HepG2 (cell line): Measurements from ENCODE around the gene PGM5. TPM values are rescaled to one million over a fixed set of nuclear protein-coding genes. Genes with fewer than 3 reads are reported as not detected.

Experiments
- ATAC-seq: fragments of 200-7000 bp; cut with Tn5 transposase; 3 replicates; pipeline ENCODE4 v1.9.1; 2020; ENCODE audit warnings: mild to moderate bottlenecking, moderate library complexity
- BruUV-seq: library from RNA; stranded (reverse); fragments of 400-500 nt; replicated peaks from 2 replicates; lab custom pipeline; 2021; lab: Mats Ljungman, UMichigan
- CTCF ChIA-PET: fragments of 300-600 bp; formaldehyde crosslinking; extraction: SDS; loops from one replicate; lab custom pipeline; 2021; ENCODE audit warnings: low total read pairs, inconsistent platforms, low intra/inter-chr PET ratio; lab: Yijun Ruan, JAX
- POLR2A ChIA-PET: fragments of 350-600 bp; sonication (Branson Sonifier 250); formaldehyde crosslinking; loops from one replicate; lab custom pipeline; 2020; ENCODE audit warnings: antibody characterized with exemption, inconsistent platforms; lab: Yijun Ruan, JAX
- DNase-seq: peaks from one replicate; pipeline ENCODE4 v3.0.0-alpha.2; 2015; ENCODE audit warnings: low spot score
- FAIRE-seq: peaks from 3 replicates; lab custom pipeline; 2011; peaks lifted over from hg19 to GRCh38; lab: Jason Lieb, UNC
- H2AFZ ChIP-seq: one replicate; pipeline ENCODE4 v1.6.1; 2011; ENCODE audit warnings: low read length, inconsistent platforms
- H3K27ac ChIP-seq: fragments of 300-600 bp; 3 replicates; pipeline ENCODE4 v1.8.0; 2011; ENCODE audit warnings: mixed run types, mild to moderate bottlenecking, mixed read lengths, low read length, inconsistent platforms; ENCODE audit not compliant: insufficient read depth; ENCODE audit errors: extremely low read length
- H3K27me3 ChIP-seq, 2 experiments: fragments of 200-600 bp in 1 of 2; 2 replicates in 1 of 2; 3 replicates in 1 of 2; pipeline versions ENCODE4 v1.6.0 to v1.8.0; 2011; ENCODE audit warnings: low read length in 2 of 2, mild to moderate bottlenecking in 2 of 2, moderate library complexity in 2 of 2, inconsistent platforms in 1 of 2; ENCODE audit not compliant: insufficient read depth in 2 of 2, control insufficient read depth in 1 of 2
- H3K36me3 ChIP-seq, 2 experiments: fragments of 200-600 bp in 1 of 2; replicated peaks in 1 of 2; 2 replicates in 1 of 2; 3 replicates in 1 of 2; pipeline versions ENCODE4 v1.5.1 to v1.8.0; 2011; ENCODE audit warnings: low read length in 2 of 2, inconsistent platforms in 1 of 2; ENCODE audit not compliant: insufficient read depth in 2 of 2, control insufficient read depth in 1 of 2
- H3K4me1 ChIP-seq: 2 replicates; pipeline ENCODE4 v1.5.1; 2012; ENCODE audit warnings: low read length, inconsistent platforms; ENCODE audit not compliant: insufficient read depth
- H3K4me2 ChIP-seq: 2 replicates; pipeline ENCODE4 v1.6.0; 2011; ENCODE audit warnings: low read depth, low read length, inconsistent platforms
- H3K4me3 ChIP-seq, 3 experiments: fragments of 200-600 bp in 1 of 3; sonication (generic), shearing (Covaris generic) in 1 of 3; replicated peaks in 1 of 3; 2 replicates each; pipeline ENCODE4 v1.5.1; 2011 to 2016; ENCODE audit warnings: low read length in 3 of 3, inconsistent platforms in 2 of 3, low read depth in 2 of 3, mild to moderate bottlenecking in 2 of 3, control low read depth in 1 of 3, mixed read lengths in 1 of 3; ENCODE audit not compliant: insufficient read depth in 1 of 3
- H3K79me2 ChIP-seq: one replicate; pipeline ENCODE4 v1.6.1; 2011; ENCODE audit warnings: low read length, inconsistent platforms; ENCODE audit not compliant: insufficient read depth
- H3K9ac ChIP-seq: 2 replicates; pipeline ENCODE4 v1.6.0; 2011; ENCODE audit warnings: mild to moderate bottlenecking, low read depth, low read length, inconsistent platforms; ENCODE audit not compliant: insufficient read depth
- H3K9me3 ChIP-seq: 2 replicates; pipeline ENCODE4 v1.5.1; 2012; ENCODE audit warnings: mild to moderate bottlenecking, low read length
- H4K20me1 ChIP-seq: 2 replicates; pipeline ENCODE4 v1.6.0; 2011; ENCODE audit warnings: inconsistent platforms, mild to moderate bottlenecking, low read length, moderate library complexity; ENCODE audit not compliant: insufficient read depth
- CC2D1A ChIP-seq: sonication (generic); formaldehyde crosslinking; IDR thresholded peaks from 2 replicates; pipeline ENCODE4 v1.8.1; 2023; ENCODE audit warnings: mild to moderate bottlenecking, missing genetic modification reagents
- HOXA3 ChIP-seq: sonication (generic); formaldehyde crosslinking; IDR thresholded peaks from 2 replicates; pipeline ENCODE4 v1.5.0; 2020; ENCODE audit warnings: missing genetic modification reagents
- NCOR1 ChIP-seq: fragments of 200-600 bp; sonication (generic); IDR thresholded peaks from 2 replicates; pipeline ENCODE4 v1.7.0; 2017; ENCODE audit warnings: antibody characterized with exemption, low read length, borderline replicate concordance
- POGZ ChIP-seq: sonication (generic); formaldehyde crosslinking; IDR thresholded peaks from 2 replicates; pipeline ENCODE4 v1.4.0; 2020; ENCODE audit warnings: mild to moderate bottlenecking, missing genetic modification reagents
- ZNF12 ChIP-seq: sonication (generic); formaldehyde crosslinking; IDR thresholded peaks from 2 replicates; pipeline ENCODE4 v1.5.0; 2020; ENCODE audit warnings: missing genetic modification reagents
- ZNF20 ChIP-seq: sonication (generic); formaldehyde crosslinking; IDR thresholded peaks from 2 replicates; pipeline ENCODE4 v1.4.0; 2020; ENCODE audit warnings: mild to moderate bottlenecking, moderate library complexity, missing genetic modification reagents
- ZNF678 ChIP-seq: sonication (generic); formaldehyde crosslinking; IDR thresholded peaks from 2 replicates; pipeline ENCODE4 v1.4.0; 2020; ENCODE audit warnings: mild to moderate bottlenecking, missing genetic modification reagents
- ZNF724P ChIP-seq: sonication (generic); formaldehyde crosslinking; IDR thresholded peaks from 2 replicates; pipeline ENCODE4 v1.8.0; 2022; ENCODE audit warnings: missing genetic modification reagents, borderline replicate concordance
- WGBS: methylation state at CpG from one replicate; pipeline ENCODE4 v1.1.6; 2017; ENCODE audit warnings: low lambda C conversion rate; 5-methylcytosine and 5-hydroxymethylcytosine counted together
- in situ Hi-C: cut with HindIII; loops from 2 replicates; pipeline ENCODE4 v1.10.0; 2017; ENCODE audit warnings: low pct_unique_long_range_greater_than_20kb; ENCODE audit not compliant: extremely low pct_ligation_motif_present
- intact Hi-C: fragments of 100-400 bp; cut with micrococcal nuclease; formaldehyde crosslinking; loops from one replicate; pipeline ENCODE4 v1.10.0; 2022; ENCODE audit not compliant: unreplicated experiment
- polyA plus RNA-seq, 8 experiments: library from polyadenylated mRNA; depleted of rRNA in 3 of 8; stranded (reverse) in 7 of 8; unstranded in 1 of 8; fragments of >200 nt; fragmentation: Illumina TruSeq in 4 of 8; extraction: Trizol in 4 of 8; gene quantifications; 2 replicates each; pipeline versions ENCODE4 v1.2.1 to v1.2.3, GENCODE V29; 2011 to 2016; ENCODE audit warnings: low read depth in 4 of 8, missing spikeins in 1 of 8, mixed read lengths in 1 of 8; ENCODE audit not compliant: insufficient read depth in 1 of 8
- total RNA-seq, 5 experiments: library from RNA; depleted of rRNA; stranded (reverse); fragments of >200 nt; fragmentation: Illumina TruSeq; extraction: Trizol; gene quantifications; 2 replicates each; pipeline ENCODE4 v1.2.3, GENCODE V29; 2016; ENCODE audit warnings: low read depth in 1 of 5
- TF ChIP-seq, protein P1 (sequence below): sonication (generic); formaldehyde crosslinking; conservative IDR thresholded peaks from 2 replicates; pipeline ENCODE4 v1.4.0; 2020; ENCODE audit warnings: missing genetic modification reagents
- TF ChIP-seq, protein P2 (sequence below): sonication (generic); formaldehyde crosslinking; IDR thresholded peaks from 2 replicates; pipeline ENCODE4 v1.5.1; 2020; ENCODE audit warnings: mild to moderate bottlenecking, missing genetic modification reagents, borderline replicate concordance
- TF ChIP-seq, protein P3 (sequence below): IDR thresholded peaks from 2 replicates; pipeline ENCODE4 v1.6.1; 2012; ENCODE audit warnings: low read depth, low read length, improper control_type of control experiment

The PGM5 gene
- total and polyA plus RNA-seq, 2 of the 13 experiments (the other 11 are each of a cell fraction or from before 2014, with no cell fraction given) = not detected

DNA sequence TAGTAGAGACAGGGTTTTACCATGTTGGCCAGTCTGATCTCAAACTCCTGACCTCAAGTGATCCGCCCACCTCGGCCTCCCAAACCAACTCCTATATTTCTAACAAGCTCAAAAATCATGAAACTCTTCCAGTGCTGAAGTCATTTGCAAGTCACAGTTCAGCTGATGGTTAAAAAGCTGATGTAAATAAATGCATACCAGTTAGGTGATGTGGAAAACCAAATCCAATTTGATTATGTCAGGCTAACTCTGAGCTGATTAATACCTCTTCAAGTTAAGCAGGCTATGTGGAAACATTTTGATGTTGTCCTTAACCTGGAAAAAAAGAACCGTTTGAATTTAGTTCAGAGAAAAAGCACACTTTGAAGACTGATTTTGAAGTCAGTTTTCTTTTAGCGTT lies 133.2 kb downstream of the PGM5 start:
- in situ Hi-C loops = no loop called here
- FAIRE-seq (no peak), ATAC-seq (no peak)
- CTCF ChIA-PET = no interaction called here
- H3K4me2 ChIP-seq = no peak overlapping the region
- no peak overlapping the region for H3K27ac ChIP-seq
- no peaks in the 10 kb centered on the region for H3K9me3 ChIP-seq
- no peak overlapping the region for H3K4me3 ChIP-seq
- H3K79me2 ChIP-seq = no peaks in the 10 kb centered on the region
- no peak overlapping the region for H3K9ac ChIP-seq
- BruUV-seq = no TSS peak
- no peaks in the 10 kb centered on the region for H4K20me1 ChIP-seq
- no peak for TF ChIP-seq ZNF724P (CRISPR knock-in tag)
- no peak for TF ChIP-seq HOXA3 (CRISPR knock-in tag)
- no peak for TF ChIP-seq CC2D1A (CRISPR knock-in tag)
- TF ChIP-seq NCOR1 = no peak
- TF ChIP-seq, protein P1, sequence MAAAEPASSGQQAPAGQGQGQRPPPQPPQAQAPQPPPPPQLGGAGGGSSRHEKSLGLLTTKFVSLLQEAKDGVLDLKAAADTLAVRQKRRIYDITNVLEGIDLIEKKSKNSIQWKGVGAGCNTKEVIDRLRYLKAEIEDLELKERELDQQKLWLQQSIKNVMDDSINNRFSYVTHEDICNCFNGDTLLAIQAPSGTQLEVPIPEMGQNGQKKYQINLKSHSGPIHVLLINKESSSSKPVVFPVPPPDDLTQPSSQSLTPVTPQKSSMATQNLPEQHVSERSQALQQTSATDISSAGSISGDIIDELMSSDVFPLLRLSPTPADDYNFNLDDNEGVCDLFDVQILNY = no peak
- TF ChIP-seq, protein P2, sequence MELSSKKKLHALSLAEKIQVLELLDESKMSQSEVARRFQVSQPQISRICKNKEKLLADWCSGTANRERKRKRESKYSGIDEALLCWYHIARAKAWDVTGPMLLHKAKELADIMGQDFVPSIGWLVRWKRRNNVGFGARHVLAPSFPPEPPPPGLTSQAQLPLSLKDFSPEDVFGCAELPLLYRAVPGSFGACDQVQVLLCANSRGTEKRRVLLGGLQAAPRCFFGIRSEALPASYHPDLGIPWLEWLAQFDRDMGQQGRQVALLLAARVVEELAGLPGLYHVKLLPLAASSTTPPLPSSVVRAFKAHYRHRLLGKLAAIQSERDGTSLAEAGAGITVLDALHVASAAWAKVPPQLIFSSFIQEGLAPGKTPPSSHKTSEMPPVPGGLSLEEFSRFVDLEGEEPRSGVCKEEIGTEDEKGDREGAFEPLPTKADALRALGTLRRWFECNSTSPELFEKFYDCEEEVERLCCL (CRISPR knock-in tag) = no peak
- no peak for TF ChIP-seq ZNF20
- no peak for TF ChIP-seq ZNF12 (CRISPR knock-in tag)
- TF ChIP-seq ZNF678 (CRISPR knock-in tag) = no peak
- TF ChIP-seq POGZ (CRISPR knock-in tag) = no peak
- TF ChIP-seq, protein P3, sequence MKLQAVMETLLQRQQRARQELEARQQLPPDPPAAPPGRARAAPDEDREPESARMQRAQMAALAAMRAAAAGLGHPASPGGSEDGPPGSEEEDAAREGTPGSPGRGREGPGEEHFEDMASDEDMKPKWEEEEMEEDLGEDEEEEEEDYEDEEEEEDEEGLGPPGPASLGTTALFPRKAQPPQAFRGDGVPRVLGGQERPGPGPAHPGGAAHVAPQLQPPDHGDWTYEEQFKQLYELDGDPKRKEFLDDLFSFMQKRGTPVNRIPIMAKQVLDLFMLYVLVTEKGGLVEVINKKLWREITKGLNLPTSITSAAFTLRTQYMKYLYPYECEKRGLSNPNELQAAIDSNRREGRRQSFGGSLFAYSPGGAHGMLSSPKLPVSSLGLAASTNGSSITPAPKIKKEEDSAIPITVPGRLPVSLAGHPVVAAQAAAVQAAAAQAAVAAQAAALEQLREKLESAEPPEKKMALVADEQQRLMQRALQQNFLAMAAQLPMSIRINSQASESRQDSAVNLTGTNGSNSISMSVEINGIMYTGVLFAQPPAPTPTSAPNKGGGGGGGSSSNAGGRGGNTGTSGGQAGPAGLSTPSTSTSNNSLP = no peak
- TF ChIP-seq, all 625 proteins: peak for 0
- H3K36me3 ChIP-seq = no peaks in the 10 kb centered on the region
- no peak for DNase-seq
- H2AFZ ChIP-seq = no peak overlapping the region
- POLR2A ChIA-PET = no interaction called here
- intact Hi-C loops = no loop called here
- no peaks in the 10 kb centered on the region for H3K27me3 ChIP-seq
- H3K4me1 ChIP-seq = no peaks in the 10 kb centered on the region
- WGBS = 32% methylated on average over 4 of the region's 4 CpGs
